HG03439 (cell line): Measurements from ENCODE around the gene ZNF777.
"Not testable (repeated sequence)": the region's sequence is repeated elsewhere in the genome, so short reads cannot be mapped to it uniquely, and the experiment has no call there.

ENCODE experiments used
- ATAC-seq: cut with Tn5 transposase; IDR thresholded peaks from one replicate; pipeline ENCODE4 v1.9.1; 2021; ENCODE audit warnings: mild to moderate bottlenecking, moderate library complexity; ENCODE audit not compliant: unreplicated experiment

ZNF777 gene

DNA sequence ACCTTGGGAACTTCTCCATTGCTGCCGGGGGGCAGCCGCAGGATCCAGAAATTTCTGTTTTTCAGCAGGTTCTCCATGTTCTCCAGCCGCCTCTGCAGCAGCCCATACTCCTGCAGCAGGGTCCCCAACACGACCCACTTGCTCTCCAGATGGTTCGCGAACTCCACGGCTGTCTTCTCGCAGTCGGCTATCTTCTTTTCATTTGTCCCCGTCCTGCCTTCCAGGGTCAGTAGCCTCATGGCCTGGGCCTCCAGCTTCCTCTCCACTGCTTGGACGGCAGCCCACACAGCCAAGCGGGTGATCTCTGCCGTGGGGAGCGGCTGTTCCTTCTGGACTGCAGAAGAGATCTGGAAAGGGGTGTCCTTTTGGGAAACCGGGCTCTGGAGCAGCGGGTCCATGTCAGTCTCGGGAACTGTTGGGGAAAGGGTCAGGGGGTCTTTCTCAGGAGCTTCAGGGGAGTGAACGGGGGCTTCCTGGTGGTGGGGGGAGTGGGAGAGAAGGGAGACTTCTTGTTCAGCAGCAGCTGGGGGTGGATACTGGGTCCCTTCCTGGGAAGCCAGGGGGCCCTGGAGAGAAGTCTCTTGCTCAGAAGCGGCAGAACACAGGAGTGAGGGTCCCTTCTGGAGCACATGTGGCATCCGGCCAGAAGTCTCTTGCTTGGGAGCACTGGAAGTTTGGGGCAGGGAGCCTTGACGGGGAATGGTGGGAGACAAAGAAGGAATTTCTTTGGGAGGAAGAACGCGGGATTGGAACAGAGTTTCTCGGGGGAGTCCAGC, 5.5 kb downstream of the ZNF777 start:
- no peak for ATAC-seq

- ATAC-seq = no peak
These were observed 6.1 kb downstream of the ZNF777 start for GRCh38 chr7:149454750-149455149.

- ATAC-seq = no peak
These were observed 6.9 kb downstream of the ZNF777 start for GRCh38 chr7:149454006-149454405.

DNA sequence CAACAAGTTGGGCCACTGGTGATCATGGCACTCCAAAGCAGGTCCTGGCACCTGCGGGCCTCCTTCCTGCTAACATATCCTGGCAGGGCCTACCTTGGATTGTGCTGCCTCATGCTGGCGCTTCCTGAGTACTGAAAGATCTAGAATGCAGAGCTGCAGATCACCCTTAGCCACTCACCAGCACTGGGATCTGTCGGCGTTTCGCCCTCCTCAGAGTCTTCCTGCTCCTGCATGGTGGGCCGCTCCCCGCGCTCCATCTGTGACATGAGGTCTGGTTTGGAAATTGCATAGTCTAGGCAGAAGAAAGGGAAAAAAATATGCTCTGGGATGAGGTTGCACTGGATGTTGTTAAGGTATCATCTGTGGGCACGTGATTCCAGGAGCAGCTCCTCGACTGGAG, 10.0 kb downstream of the ZNF777 start:
- no peak for ATAC-seq

DNA sequence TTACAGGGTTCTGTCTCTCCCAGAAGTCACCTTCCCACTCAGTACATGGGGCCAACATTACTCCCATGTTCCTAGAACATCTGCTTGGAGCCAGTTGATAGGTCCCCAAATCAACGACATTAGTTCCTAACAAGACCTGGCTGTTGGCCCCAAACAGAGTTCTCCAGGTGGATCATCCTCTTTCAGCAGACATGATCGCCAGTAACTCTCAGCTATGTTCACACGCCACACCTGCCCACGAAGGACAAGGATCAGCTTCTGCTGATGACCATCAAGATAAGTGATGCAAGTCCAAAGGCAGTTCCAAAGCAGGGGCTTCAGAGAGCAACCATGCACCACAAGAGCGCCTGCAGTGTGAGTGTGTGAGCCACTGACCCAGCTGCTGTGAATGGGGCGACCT, 11.0 kb downstream of the ZNF777 start:
- no peak for ATAC-seq

DNA sequence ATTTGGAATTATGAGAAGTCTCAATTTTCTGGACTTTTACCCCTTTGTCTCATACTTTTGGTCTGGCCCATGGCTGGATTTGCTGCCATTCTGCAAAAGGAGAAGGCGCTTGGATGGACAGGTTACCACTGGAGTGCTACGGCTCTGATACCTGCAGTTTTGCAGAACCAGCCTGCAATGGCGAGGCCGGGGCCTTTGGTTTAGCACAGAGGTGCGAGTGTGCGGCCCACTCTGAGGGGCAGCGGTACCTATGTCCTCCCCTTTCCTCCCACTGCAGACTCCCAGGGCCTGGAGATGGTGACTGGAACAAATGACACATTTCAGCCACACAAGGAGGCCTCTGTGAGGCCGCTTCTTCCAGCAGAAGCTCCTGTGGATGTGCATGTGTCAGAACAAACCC, 11.9 kb downstream of the ZNF777 start:
- no peak for ATAC-seq

DNA sequence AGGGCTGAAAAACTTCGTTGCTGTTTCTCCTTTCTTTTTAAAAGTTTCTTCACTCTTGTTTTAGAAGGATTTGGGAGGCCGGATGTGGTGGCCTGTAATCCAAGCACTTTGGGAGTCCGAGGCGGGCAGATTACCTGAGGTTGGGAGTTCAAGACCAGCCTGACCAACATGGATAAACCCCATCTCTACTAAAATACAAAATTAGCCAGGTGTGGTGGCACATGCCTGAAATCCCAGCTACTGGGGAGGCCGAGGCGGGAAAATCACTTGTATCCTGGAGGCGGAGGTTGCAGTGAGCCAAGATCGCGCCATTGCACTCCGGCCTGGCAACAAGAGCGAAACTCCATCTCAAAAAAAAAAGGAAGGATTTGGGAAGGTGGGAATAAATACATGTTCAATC, 14.8 kb downstream of the ZNF777 start:
- not testable (repeated sequence) for ATAC-seq

- no peak for ATAC-seq
These were observed 16.6 kb downstream of the ZNF777 start for GRCh38 chr7:149444287-149444686.

GRCh38 chr7:149443523-149443922, 17.3 kb downstream of the ZNF777 start:
- no peak for ATAC-seq

GRCh38 chr7:149442924-149443323, 17.9 kb downstream of the ZNF777 start:
- ATAC-seq = no peak

- ATAC-seq = no peak
These were observed 20.6 kb downstream of the ZNF777 start for GRCh38 chr7:149440222-149440621.

GRCh38 chr7:149436358-149436757, 24.5 kb downstream of the ZNF777 start:
- ATAC-seq = no peak

GRCh38 chr7:149433124-149433523, 27.7 kb downstream of the ZNF777 start:
- ATAC-seq = no peak

DNA sequence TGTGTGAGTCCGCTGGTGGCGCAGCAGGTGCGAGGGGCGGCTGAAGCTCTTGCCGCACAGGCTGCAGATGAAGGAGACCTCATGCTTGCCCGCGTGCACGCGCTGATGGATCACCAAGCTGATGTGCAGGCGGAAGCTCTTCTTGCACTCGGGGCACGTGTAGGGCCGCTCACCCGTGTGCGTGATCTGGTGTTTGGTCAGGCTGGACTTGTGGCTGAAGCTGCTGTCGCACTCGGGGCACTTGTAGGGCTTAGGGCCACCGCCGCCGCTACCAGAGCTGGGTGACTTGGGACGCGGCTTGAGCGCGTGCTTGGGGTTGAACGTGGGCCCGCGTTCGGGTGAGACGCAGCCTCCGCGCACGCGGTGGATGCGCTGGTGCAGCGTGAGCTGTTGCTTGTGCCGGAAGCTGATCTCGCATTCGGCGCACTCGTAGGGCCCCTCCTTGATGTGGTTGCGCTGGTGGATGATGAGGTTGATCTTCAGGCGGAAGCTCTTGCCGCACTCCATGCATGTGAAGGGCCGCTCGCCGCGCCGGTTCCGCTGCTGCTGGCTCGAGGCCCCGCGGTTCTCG, 28.7 kb downstream of the ZNF777 start:
- no peak for ATAC-seq

DNA sequence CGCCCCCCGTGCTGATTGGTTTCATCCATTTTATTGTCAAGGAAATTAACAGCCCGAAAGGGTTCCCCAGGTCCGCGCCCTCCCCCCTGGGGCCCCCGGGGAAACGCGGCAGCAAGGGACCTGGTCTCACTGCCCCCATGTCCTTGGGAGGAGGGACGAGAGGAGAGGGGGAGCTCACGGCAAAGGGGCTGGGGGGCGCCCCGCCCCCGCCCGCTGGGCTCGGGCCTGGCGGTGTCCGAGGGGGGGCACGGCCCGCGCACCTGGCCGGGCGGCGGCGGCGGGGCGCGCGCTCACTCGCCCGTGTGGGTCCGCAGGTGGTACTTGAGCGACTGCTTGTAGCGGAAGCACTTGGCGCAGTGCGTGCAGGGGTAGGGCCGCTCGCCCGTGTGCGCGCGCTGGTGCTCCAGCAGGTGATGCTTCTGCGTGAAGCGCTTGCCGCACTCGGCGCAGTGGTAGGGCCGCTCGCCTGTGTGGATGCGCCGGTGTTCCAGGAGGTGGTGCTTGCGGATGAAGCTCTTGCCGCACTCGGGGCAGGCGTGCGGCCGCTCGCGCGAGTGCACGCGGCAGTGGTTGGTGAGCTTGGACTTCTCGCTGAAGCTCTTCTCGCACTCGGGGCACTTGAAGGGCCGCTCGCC, 29.3 kb downstream of the ZNF777 start:
- ATAC-seq = no peak

GRCh38 chr7:149430192-149430591, 30.7 kb downstream of the ZNF777 start:
- no peak for ATAC-seq

GRCh38 chr7:149427893-149428292, 33.0 kb downstream of the ZNF777 start:
- no peak for ATAC-seq

DNA sequence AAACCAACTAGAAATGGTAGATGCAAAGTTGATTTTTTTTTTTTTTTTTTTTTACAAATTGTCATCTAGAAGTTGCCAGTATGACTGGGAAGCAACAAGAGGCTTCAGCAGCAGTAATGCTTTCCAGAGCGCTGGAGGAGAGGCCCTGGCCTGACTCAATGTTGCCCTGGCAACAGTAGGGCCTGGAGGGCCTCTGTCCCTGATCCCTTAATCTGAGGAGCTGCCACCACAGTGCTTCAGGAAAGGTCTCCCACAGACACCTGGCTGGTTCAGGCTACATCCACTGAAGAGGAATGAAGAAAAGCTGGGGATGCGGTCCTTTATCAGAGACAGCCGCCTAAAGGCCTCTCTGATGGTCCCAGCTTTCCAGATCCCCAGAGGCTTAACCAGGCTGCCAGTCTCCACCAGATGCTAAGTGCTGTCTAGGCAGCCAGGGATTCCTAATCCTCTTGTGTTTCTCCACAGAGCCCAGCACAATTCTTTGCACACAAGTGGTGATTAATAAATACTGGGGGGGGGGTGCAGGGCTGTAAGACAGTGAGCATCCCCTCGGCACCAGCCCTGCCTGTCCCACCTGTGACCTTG, 33.7 kb downstream of the ZNF777 start:
- ATAC-seq = no peak

GRCh38 chr7:149423449-149424110, 37.3 kb downstream of the ZNF777 start:
- no peak for ATAC-seq

DNA sequence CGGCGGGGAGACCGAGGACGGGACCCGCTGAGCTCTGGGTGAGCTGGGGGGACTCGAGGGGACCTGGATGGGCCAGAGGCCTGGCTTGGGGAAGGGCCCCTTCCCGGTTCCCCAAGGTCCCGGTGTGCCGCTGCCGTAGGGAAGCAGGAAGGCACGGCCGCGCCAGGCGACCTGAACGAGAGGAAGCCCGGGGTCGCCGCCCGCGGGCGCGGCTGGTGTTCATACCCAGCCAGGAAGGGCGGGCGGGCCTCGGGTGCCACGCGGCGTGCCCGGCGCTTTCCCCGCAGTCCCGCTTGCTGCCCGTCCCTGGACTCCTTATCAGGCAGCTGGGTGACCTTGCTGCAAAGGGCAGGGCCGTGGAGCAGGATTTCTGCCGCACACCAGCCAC, 38.0 kb downstream of the ZNF777 start:
- ATAC-seq = no peak

DNA sequence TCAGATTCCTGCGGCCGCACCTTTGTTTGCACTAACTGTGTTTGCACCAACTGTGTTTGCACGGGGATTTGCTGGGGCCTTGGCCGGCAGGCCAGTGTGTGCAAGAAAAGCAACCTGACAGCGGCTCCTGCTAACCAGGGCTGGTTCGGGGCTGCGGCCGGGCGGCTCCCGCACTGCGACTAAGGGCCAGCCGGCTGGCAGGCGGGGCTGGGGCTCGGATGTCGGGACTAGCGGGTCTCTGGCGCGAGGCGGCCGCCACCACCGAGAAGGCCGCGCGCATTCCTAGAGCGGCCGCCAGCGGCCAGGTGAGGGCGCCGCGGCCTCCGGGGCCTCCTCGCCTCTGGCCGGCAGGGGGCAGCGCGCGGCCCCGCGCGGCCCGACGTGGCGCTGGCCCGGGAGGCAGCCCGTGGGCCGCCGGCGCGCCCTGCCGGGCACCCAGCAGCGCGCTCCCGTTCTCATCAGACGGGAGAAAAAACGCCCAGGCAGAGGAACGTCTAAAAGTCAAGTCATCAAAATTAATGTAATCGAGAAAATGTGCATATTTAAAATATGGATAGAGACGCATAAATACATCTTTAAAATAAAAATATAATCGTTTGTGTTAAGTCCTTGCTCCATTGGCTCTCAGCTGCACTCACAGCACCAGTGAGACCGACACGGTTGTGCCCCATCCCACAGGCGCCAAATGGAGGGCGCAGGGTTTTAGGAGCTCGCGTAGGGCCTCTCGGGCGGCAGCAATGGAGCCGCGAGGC, 38.5 kb downstream of the ZNF777 start:
- ATAC-seq = peak; percentile 96
